ENCODE data around the gene TTC4.

Gene TTC4

GRCh38 chr1:54777431-54777830, 61.8 kb downstream of the TTC4 start:
- no peak for DNase-seq (ENCODE audit: insufficient read length, low spot score)
- no peak for FAIRE-seq

GRCh38 chr1:54781023-54781723, 65.5 kb downstream of the TTC4 start:
- DNase-seq (ENCODE audit: insufficient read length, low spot score), result no peak
- no peak for FAIRE-seq

- FAIRE-seq (no peak), DNase-seq (ENCODE audit: insufficient read length, low spot score) (no peak)
These were observed 66.5 kb downstream of the TTC4 start for GRCh38 chr1:54782156-54782555.

GRCh38 chr1:54782588-54782987, 66.9 kb downstream of the TTC4 start:
- FAIRE-seq (no peak), DNase-seq (ENCODE audit: insufficient read length, low spot score) (no peak)

GRCh38 chr1:54784066-54784465, 68.4 kb downstream of the TTC4 start:
- FAIRE-seq, result no peak

GRCh38 chr1:54786778-54787177, 71.1 kb downstream of the TTC4 start:
- FAIRE-seq, result no peak
- DNase-seq (ENCODE audit: insufficient read length, low spot score), result no peak

More at GRCh38 chr1:54784066-54784465, 68.4 kb downstream of the TTC4 start:
- no peak for DNase-seq (ENCODE audit: insufficient read length, low spot score)

GRCh38 chr1:54787604-54788003, 71.9 kb downstream of the TTC4 start:
- DNase-seq (ENCODE audit: insufficient read length, low spot score) (no peak), FAIRE-seq (no peak)

GRCh38 chr1:54788459-54788858, 72.8 kb downstream of the TTC4 start:
- FAIRE-seq, result no peak

GRCh38 chr1:54791880-54792522, 76.3 kb downstream of the TTC4 start:
- FAIRE-seq, result no peak
- DNase-seq (ENCODE audit: insufficient read length, low spot score), result no peak

More at GRCh38 chr1:54788459-54788858, 72.8 kb downstream of the TTC4 start:
- no peak for DNase-seq (ENCODE audit: insufficient read length, low spot score)

Measured in HTR-8/SVneo (cell line).